Umbilical cord (tissue), 2 donors: ENCODE data around the gene MED13L. TPM values are rescaled to one million over a fixed set of nuclear protein-coding genes. Genes with fewer than 3 reads are reported as not detected.

Experiments used
- DNase-seq: peaks from one replicate; pipeline ENCODE4 v3.0.0-alpha.2; 2015; ENCODE audit warnings: low spot score
- total RNA-seq: library from RNA; depleted of rRNA; stranded (reverse); fragments of >200 nt; gene quantifications from one replicate; pipeline ENCODE4 v1.2.3, GENCODE V29; 2014; ENCODE audit warnings: low replicate concordance; ENCODE audit not compliant: insufficient read depth

The MED13L gene
- total RNA-seq, 1 donor from 2014 or later, result 285 TPM

DNA sequence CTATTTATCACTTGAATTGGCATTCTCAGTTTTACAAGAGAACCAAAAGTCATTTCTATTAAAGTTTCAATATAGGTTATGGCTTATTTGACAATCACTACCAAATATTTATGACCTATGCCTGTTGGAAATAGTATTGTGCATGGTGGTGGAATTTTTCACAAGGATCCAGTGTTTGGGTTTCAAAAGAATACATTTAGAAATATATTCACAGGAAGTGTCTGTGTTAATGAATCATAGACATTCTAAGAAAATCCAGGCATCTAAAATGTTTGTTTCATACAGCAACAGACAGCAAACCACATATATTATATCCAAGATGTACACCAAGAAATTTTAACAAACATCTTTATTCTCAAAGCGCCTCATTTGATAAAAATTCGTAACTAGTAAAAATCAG is 92.7 kb downstream of the MED13L start:
- DNase-seq, result no peak

DNA sequence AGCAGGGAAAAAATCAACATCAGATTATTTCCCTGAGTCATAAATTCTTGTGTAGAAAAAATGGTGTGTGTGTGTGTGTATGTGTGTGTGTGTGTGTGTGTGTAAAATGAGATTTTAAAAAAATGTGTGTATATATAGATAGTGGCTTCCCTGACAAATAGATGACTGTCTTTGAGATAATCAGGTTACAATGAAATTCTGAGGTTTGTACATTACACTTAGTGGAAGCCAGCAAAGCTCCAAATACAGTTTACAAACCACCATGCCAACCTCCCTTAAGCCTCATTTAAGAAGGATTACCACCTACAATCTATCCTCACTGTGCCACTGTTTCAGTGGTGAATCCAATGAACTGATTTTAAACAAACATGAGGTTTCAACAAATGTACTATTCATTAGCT is 93.8 kb downstream of the MED13L start:
- DNase-seq, result no peak

DNA sequence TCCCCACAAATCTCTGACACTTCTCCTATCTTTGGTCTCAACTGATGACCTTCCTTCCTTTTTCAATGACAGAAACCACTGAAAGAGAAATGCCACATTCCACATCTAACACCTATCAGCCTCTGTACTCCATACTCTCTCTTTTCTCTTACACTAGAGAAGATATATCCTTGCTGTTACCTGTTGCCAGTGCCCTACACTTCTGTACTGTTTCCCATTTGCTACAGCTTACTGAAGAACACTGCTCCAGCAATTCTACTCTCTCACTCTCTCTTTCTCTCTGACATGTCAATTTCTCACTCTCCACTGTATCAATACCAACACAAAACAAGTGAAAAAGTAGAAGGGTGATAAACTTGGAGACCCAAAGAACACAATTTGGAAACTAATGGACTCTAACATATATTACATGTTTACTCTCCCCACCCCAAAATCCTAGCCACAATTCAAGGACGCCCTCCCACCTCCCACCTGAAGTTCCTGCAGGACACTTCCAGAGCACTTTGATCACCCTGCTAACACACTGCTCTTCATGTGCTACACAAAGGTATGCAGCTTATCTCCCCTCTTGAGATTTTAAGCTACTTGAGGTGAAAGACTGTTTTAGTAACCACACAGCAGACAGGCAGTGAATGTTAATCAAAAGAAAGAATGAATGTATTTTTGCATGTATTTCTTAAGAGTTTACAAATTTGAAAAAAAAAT is 95.0 kb downstream of the MED13L start:
- no peak for DNase-seq

DNA sequence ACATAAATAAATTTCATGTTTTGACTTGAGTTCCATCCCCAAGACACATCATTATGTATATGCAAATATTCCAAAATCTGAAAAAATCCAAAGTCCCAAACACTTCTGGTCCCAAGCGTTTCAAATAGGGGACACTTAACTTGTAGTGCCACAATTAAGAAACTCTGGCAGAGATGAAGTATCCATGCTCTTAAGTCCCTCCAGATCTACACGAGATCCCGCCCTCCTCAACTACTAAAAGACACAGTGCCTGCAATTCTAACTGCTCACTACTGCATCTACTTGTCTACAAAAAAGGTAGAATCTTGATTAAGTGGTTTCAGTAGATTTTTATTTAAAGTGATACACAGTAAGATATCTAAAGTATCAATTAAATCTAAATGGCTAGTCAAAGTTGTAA is 97.0 kb downstream of the MED13L start:
- no peak for DNase-seq

GRCh38 chr12:116179384-116179783 is 98.1 kb downstream of the MED13L start:
- no peak for DNase-seq

GRCh38 chr12:116177017-116177416 is 100.5 kb downstream of the MED13L start:
- DNase-seq, result no peak

DNA sequence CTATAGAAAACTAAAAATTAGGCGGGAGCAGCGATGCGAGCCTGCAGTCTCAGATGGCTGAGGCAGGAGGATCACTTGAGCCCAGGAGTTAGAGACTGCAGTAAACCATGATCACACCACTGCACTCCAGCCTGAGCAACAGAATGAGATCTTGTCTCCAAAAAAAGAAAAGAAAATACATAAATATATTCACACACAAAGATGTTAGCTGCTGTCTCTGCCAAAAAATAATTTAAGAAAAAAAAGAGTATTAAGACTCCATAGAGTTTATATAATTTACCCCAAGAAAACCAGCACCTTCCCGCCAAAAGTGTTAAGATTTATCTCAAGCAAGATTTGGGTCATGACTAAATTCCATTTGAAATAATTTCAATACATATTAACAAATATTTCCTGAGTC is 102.6 kb downstream of the MED13L start:
- no peak for DNase-seq

DNA sequence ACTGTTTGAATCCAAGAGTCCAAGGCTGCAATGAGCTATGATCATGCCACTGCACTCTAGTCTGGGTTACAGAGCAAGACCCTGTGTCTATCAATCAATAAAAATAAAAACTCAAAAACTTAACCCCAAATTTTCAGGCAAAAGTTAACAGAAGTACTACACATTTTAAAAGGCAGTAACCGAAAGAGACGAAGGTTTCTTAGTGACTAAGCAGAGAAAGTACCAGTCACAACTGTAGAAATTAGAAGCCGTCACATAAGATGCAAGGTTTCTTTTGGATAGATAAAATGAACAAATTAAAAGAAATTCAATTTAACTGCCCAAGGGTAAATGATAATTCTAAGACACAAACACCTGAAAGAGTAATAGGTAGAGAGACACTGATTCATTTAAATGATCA is 103.5 kb downstream of the MED13L start:
- DNase-seq, result no peak

- no peak for DNase-seq
Observed at GRCh38 chr12:116172224-116172849, 105.2 kb downstream of the MED13L start.

DNA sequence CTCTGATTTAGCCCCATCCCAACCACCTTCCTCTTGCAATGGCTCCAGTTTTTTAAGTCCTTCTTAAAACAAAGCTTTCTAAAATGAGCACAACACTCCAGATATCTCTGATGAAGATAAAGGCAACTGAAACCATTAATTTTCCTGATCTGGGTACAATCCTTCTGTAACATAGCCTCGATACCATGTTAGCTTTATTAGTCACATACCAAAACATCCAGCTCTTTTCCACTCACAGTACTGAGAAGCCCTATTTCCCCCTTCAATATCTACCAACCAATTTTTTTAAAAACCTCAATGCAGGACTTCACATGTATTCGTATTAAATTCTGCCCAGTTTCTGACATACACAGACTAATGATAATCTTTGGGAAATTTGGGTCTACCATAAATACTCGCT is 105.9 kb downstream of the MED13L start:
- peak; percentile 19 for DNase-seq

DNA sequence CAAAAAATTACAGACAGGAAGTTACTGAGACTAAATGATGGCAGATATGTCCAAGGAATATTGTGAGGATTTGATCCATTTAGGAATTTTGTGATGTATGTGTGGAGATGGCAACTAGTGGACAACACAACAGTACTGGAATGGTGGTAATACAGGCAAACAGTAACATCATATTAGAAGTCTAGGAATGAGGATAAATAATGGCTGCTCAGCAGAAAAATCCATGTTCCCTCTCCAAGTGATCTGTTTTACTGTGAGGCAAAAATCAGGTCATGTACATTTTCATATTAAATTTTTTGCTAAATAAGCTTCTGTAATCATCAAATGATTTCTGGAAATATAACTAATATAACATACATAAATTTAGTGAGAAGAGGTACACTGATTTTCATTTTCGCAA is 108.4 kb downstream of the MED13L start:
- DNase-seq, result no peak

DNA sequence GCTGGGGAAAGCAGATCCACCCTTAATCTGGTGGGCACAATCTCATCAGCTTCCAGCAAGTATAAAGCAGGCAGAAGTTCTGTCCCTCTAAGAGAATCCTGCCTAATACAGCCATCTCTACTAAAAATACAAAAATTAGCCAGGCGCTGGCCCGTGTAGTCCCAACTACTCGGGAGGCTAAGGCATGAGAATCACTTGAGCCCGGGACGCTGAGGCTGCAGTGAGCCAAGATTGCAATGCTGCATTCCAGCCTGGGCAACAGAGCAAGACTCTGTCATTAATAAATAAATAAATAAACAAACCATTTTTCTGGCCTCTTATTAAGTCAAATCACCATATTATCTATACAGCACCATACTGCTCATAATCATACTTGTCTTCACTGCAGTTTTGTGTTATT is 111.2 kb downstream of the MED13L start:
- no peak for DNase-seq

GRCh38 chr12:116165036-116165425 is 112.5 kb downstream of the MED13L start:
- peak; percentile 22 for DNase-seq

DNA sequence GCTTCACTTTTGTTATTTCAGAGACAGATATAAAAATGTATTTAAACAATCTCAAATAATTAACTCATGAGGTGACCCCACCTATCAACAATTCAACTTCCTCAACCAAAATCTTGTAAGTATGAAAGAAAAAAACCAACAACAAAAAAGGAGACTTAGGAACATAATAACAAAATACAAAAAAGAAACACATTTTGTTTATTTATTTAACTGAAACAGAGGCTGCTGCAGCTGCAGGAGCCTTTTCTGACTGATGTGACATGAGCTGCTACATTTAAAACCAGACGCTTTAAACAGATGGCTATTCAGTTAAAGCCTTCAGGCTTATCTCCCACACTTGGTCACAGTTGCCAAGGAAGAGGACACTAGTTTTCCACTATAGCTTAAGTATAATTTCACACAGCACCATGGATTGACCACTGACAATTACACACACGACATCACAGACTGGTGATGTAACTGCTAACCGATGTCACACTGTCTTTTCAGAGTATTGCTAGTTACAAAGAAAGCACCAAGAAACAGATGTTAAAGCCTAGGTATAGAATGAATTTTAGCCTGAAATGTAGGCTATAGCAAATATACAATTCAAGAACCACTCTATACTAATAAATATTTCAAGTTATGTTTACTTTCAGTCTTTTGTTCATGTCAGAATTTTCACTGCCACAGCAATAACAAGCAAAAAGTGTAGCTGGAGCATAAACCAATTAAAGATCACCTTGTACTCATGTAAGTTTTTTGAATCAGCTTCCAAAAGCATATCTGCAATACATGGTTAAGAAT is 113.0 kb downstream of the MED13L start:
- DNase-seq, result peak; percentile 67

- DNase-seq, result no peak
Observed at GRCh38 chr12:116162071-116162470, 115.4 kb downstream of the MED13L start.

DNA sequence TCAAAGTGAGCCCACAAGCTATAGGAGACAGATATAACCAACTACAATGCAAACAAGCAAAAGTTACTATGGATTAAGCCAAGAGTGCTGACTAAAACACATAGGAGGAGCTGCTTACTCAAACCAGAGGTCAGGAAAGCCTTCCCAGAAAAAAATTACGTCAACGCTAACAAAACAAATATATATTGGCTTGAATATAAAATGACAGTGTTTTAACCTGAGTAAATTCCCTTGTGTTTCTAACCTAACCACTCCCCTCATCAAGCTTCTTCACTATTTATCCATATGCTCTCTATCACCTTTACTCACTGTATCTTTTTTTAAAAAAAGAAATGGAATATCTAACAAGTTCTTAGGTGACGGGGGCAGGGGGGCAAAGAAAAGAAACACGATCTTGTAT is 115.9 kb downstream of the MED13L start:
- DNase-seq, result no peak

GRCh38 chr12:116160883-116161458 is 116.5 kb downstream of the MED13L start:
- no peak for DNase-seq

GRCh38 chr12:116160231-116160630 is 117.3 kb downstream of the MED13L start:
- DNase-seq, result no peak

- DNase-seq, result no peak
Observed at GRCh38 chr12:116159593-116160200, 117.8 kb downstream of the MED13L start.

GRCh38 chr12:116159175-116159574 is 118.3 kb downstream of the MED13L start:
- peak; percentile 93 for DNase-seq

DNA sequence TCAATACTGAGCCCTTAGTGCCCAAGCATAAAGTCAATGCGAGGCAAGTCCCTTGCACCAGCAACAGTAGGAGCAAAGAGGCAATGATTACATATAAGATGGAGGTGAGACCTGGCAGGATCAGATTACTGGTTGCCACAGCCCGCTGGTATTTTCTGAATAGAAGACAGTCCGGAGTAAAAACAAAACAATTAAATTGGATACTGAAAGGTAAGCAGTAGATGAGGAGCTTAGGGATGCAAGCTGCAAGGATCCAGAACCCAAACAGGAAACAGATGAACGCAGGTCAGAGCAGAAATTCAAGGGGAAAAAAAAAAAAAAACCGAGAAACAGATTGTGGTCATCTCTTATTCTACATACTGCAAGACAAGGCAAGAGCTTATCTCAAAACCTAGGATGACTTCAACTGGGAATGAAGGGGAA is 119.6 kb downstream of the MED13L start:
- no peak for DNase-seq

DNA sequence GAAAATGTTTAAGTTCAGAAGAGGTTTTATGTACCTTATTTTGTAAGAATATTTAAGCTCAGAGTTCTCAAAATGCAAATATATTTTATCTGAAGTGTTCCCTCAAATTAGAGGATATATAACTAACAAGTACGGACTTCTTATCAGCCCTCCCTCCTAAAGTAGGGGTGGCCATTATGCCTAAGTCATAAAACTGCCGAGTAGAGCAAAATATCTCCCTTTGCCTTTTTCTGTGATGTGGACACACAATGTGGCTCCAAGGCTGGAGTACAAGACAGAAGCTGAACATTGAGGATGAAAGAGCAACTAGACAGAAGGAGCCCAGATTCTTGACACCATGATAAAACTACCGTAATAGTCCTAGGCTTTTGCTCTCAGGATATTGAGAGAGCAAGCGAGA is 120.9 kb downstream of the MED13L start:
- no peak for DNase-seq
